Activated CD8-positive, alpha-beta T cell treated with anti-CD3 and anti-CD28 coated beads, Interleukin-2, amount 10 ng/mL, durations not matched to agents 7 days and 5 days (primary cell): Measurements from ENCODE around the gene ZNF747. TPM values are rescaled to one million over a fixed set of nuclear protein-coding genes. Genes with fewer than 3 reads are reported as not detected.

Source experiments
- ATAC-seq: fragments of 150-1000 bp; cut with Tn5 transposase; one replicate; pipeline ENCODE4 v1.10.0; 2021; ENCODE audit warnings: moderate library complexity
- CTCF ChIA-PET: fragments of 350-600 bp; sonication (Branson Sonifier 250); formaldehyde crosslinking; loops from one replicate; lab custom pipeline; 2021; ENCODE audit warnings: antibody characterized with exemption; lab: Charles Lee
- POLR2A ChIA-PET: fragments of 350-600 bp; sonication (Branson Sonifier 250); formaldehyde crosslinking; loops from one replicate; lab custom pipeline; 2021; ENCODE audit warnings: antibody characterized with exemption; lab: Charles Lee
- DNase-seq: peaks from one replicate; pipeline ENCODE4 v3.0.0-alpha.2; 2020
- H3K27ac Mint-ChIP-seq: one replicate; pipeline ENCODE4 v1.8.0; 2021; ENCODE audit warnings: mild to moderate bottlenecking, mixed read lengths
- H3K27me3 Mint-ChIP-seq: one replicate; pipeline ENCODE4 v1.8.0; 2021; ENCODE audit warnings: low read depth, mixed read lengths
- H3K36me3 Mint-ChIP-seq: one replicate; pipeline ENCODE4 v1.8.0; 2021; ENCODE audit warnings: low read depth, mixed read lengths
- H3K4me1 Mint-ChIP-seq: one replicate; pipeline ENCODE4 v1.8.0; 2021; ENCODE audit warnings: low read depth, mixed read lengths
- H3K4me3 Mint-ChIP-seq: one replicate; pipeline ENCODE4 v1.8.0; 2021; ENCODE audit warnings: mild to moderate bottlenecking, mixed read lengths
- H3K9me3 Mint-ChIP-seq: one replicate; pipeline ENCODE4 v1.8.0; 2022; ENCODE audit warnings: mixed read lengths; ENCODE audit not compliant: insufficient read depth
- total RNA-seq, 2 experiments: library from RNA; stranded (reverse); gene quantifications; one replicate each; pipeline ENCODE4 v1.2.3, GENCODE V29; 2021

The ZNF747 gene
- total RNA-seq, 2 experiments from 2014 or later = 8.9 to 10.8 TPM

DNA sequence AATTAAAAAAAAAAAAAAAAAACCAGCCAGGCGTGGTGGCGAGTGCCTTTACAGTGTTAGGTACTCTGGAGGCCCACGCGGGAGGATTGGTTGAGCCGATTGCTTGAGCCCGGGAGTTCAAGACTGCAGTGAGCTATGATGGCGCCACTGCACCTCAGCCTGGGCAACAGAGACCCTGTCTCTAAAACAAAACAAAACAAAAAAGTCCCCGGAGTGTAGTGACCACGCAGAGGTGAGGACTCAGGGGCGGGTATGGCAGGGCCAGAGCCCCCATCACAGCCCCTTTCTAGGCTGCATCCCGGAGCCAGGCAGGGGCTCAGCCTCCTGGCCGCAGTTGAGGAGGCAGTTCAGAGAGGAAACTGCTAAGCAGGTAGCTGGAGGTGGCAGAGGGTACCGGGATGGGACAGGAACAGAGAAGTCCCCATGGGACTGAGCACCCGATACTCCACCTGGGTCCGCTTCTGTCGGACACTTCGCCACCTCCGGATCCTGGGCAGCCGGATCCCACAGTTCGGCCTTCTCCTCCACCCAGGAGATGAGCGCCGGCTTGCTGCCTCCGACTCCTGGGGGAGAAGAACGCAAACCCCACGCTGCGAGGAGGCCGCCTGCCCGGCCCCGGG lies 800 bp downstream of the ZNF747 start:
- no peaks in the 10 kb centered on the region for H3K27me3 Mint-ChIP-seq
- CTCF ChIA-PET = interaction anchor here (0.6 to 4.5 kb wide), 12 partner anchors 17 to 132 kb away, joined by 3 to 76 read pairs (median 6); partner anchors contain the start of genes DCTPP1, ZNF689 and ZNF764
- ATAC-seq (peak; percentile 9), DNase-seq (peak; percentile 42)
- peaks cover 43% of the 10 kb centered on the region for H3K4me1 Mint-ChIP-seq
- no peaks in the 10 kb centered on the region for H3K9me3 Mint-ChIP-seq
- POLR2A ChIA-PET = interaction anchor here (0.6 to 4.3 kb wide), 14 partner anchors 10 to 125 kb away, joined by 3 to 80 read pairs (median 6); partner anchors contain the start of genes DCTPP1, PRR14, ZNF688 and ZNF689
- H3K27ac Mint-ChIP-seq = peak overlapping the region; percentile 95
- H3K4me3 Mint-ChIP-seq = peak overlapping the region; percentile 85
- H3K36me3 Mint-ChIP-seq = peaks cover 30% of the 10 kb centered on the region

DNA sequence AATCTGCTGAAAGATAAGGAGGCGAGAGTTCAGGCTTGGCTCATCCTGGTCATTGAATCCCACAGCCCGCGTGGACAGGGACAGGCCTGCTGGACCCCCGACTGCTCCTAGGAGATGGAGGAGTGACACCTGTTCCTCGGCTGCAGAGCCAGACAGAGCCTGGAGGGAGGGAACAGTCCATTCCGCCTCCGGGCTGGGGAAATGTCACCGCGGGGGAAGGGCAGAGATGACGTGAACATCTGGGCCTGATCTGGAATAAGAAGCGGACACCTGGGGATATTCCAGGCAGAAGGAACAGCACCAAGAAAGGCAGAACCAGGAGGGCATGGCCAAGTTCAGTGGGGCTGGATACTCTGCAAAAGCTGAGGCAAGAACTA lies 1.5 kb downstream of the ZNF747 start:
- Mint-ChIP-seq H3K27ac (peak overlapping the region; percentile 61), H3K4me3 (peak overlapping the region; percentile 68), H3K4me1 (peaks cover 45% of the 10 kb centered on the region), H3K9me3 (no peaks in the 10 kb centered on the region), H3K27me3 (no peaks in the 10 kb centered on the region), H3K36me3 (peaks cover 30% of the 10 kb centered on the region)
- no peak for ATAC-seq
- ChIA-PET POLR2A (interaction anchor here (1.3 to 4.3 kb wide), 3 partner anchors 25 to 118 kb away, joined by 5 to 80 read pairs (median 19); partner anchors contain the start of genes PRR14, ZNF764 and ZNF785), CTCF (interaction anchor here (0.6 to 4.2 kb wide), 4 partner anchors 24 to 121 kb away, joined by 3 to 76 read pairs (median 43); partner anchors contain the start of genes DCTPP1 and ZNF764)
- no peak for DNase-seq

DNA sequence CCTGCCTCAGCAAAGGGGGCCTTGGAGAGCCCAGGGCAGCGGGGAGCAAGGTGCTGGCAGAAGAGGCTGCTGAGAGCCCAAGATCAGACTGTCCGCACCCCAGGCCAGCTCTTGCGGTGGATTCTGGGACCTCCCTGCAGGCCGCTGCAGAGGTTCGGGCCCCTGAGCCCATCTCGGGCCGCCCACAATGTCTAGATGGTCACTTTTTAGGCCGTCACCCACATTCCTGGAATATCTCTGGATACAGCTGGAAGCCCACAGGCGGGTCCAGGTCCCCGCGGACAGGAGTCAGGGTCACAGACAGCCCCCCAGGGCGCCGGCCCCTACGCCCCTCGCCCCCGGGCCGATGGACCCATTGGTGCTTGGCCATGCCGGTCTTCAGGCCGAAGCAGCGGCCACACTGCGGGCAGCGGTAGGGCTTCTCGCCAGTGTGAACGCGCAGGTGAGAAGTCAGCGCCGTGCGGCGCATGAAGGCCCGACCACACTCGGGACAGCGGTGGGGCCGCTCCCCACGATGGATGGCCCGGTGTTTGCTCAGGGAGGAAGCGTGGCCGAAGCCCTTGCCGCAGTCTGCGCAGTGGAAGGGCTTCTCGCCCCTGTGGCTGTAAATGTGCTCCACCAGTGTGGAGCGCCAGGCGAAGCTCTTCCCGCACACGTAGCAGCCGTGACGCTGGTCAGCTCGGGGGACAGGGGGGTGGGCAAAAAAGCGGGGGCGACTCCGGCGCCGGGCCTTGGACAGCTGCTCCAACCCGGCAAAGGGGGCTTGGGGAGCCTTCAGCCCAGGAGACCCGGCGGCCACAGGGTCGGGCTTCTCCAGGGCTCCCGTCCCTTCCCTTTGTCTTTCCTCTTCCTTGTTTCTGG lies 2.1 kb downstream of the ZNF747 start:
- no peak overlapping the region for H3K4me3 Mint-ChIP-seq
- H3K27ac Mint-ChIP-seq = no peak overlapping the region
- DNase-seq (no peak), ATAC-seq (no peak)
- no peaks in the 10 kb centered on the region for H3K27me3 Mint-ChIP-seq
- peaks cover 46% of the 10 kb centered on the region for H3K4me1 Mint-ChIP-seq
- H3K36me3 Mint-ChIP-seq = peaks cover 27% of the 10 kb centered on the region
- POLR2A ChIA-PET = interaction anchor here (4.3 kb wide), 1 partner anchor 25 kb away, joined by 80 read pairs; the partner anchor contains the start of gene ZNF764
- no peaks in the 10 kb centered on the region for H3K9me3 Mint-ChIP-seq
- CTCF ChIA-PET = no interaction called here

- no peak for ATAC-seq
- peak overlapping the region; percentile 8 for H3K27ac Mint-ChIP-seq
- no peaks in the 10 kb centered on the region for H3K27me3 Mint-ChIP-seq
- H3K4me1 Mint-ChIP-seq = peaks cover 37% of the 10 kb centered on the region
- peaks cover 16% of the 10 kb centered on the region for H3K36me3 Mint-ChIP-seq
- ChIA-PET POLR2A (interaction anchor here (0.6 to 0.9 kb wide), 2 partner anchors 42 to 56 kb away, joined by 3 read pairs; partner anchors contain the start of gene ZNF688), CTCF (interaction anchor here (0.6 to 2.6 kb wide), 3 partner anchors 68 to 100 kb away, joined by 3 to 11 read pairs (median 3); partner anchors contain the start of gene DCTPP1)
- H3K4me3 Mint-ChIP-seq = no peak overlapping the region
- no peak for DNase-seq
- no peaks in the 10 kb centered on the region for H3K9me3 Mint-ChIP-seq
Observed at GRCh38 chr16:30530163-30531037, 4.3 kb downstream of the ZNF747 start.

DNA sequence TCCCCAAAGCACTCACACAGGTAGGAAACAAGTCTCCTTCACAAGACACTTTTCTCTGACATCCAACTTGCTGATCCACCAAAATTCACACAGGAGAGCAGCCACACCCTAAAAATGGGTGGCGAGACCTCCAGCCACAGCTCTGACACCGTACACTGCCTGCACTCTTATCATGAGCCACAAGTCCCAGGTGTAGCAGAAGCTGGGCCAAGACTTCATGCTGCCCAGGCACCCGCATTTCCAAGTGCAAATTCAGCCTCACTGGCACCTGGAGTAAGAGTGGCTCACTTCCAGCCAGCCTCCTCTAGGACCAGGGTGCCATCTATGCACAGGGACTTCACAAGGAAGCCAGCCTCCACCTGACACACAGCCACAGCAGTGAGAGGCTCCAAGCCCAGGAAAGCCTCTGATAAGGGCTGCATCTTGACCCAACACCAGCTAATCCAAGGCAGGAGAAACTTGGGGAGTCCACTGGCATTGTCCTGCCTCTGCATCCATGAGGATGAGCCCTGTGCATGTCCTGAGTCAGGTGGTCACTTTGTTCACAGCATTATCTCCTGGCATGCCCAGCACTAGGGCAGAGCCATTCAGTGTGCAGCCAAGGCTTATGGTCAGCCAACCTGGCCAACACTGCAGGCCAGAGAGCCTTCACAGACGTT lies 5.7 kb downstream of the ZNF747 start:
- DNase-seq (no peak), ATAC-seq (no peak)
- POLR2A ChIA-PET = interaction anchor here (0.9 to 1.2 kb wide), 3 partner anchors 14 to 44 kb away, joined by 3 read pairs; no protein-coding TSS in a partner anchor
- no peaks in the 10 kb centered on the region for H3K9me3 Mint-ChIP-seq
- CTCF ChIA-PET = interaction anchor here (1.1 to 2.6 kb wide), 3 partner anchors 29 to 99 kb away, joined by 5 to 11 read pairs (median 6); partner anchors contain the start of genes DCTPP1 and ZNF764
- peaks cover 19% of the 10 kb centered on the region for H3K36me3 Mint-ChIP-seq
- peaks cover 37% of the 10 kb centered on the region for H3K4me1 Mint-ChIP-seq
- H3K27me3 Mint-ChIP-seq = no peaks in the 10 kb centered on the region
- H3K4me3 Mint-ChIP-seq = peak overlapping the region; percentile 25
- no peak overlapping the region for H3K27ac Mint-ChIP-seq

GRCh38 chr16:30527635-30528178 lies 7.0 kb downstream of the ZNF747 start:
- no peaks in the 10 kb centered on the region for H3K9me3 Mint-ChIP-seq
- ATAC-seq = peak; percentile 2
- ChIA-PET POLR2A (interaction anchor here (0.6 to 1.3 kb wide), 5 partner anchors 8 to 98 kb away, joined by 3 to 6 read pairs (median 3); partner anchors contain the start of genes DCTPP1, ZNF747 and ZNF785), CTCF (interaction anchor here (0.8 to 2.6 kb wide), 9 partner anchors 8 to 98 kb away, joined by 3 to 11 read pairs (median 5); partner anchors contain the start of genes DCTPP1 and ZNF764)
- no peaks in the 10 kb centered on the region for H3K27me3 Mint-ChIP-seq
- H3K4me1 Mint-ChIP-seq = peaks cover 32% of the 10 kb centered on the region
- peak overlapping the region; percentile 75 for H3K27ac Mint-ChIP-seq
- H3K4me3 Mint-ChIP-seq = peak overlapping the region; percentile 73
- DNase-seq = no peak
- H3K36me3 Mint-ChIP-seq = peaks cover 17% of the 10 kb centered on the region

DNA sequence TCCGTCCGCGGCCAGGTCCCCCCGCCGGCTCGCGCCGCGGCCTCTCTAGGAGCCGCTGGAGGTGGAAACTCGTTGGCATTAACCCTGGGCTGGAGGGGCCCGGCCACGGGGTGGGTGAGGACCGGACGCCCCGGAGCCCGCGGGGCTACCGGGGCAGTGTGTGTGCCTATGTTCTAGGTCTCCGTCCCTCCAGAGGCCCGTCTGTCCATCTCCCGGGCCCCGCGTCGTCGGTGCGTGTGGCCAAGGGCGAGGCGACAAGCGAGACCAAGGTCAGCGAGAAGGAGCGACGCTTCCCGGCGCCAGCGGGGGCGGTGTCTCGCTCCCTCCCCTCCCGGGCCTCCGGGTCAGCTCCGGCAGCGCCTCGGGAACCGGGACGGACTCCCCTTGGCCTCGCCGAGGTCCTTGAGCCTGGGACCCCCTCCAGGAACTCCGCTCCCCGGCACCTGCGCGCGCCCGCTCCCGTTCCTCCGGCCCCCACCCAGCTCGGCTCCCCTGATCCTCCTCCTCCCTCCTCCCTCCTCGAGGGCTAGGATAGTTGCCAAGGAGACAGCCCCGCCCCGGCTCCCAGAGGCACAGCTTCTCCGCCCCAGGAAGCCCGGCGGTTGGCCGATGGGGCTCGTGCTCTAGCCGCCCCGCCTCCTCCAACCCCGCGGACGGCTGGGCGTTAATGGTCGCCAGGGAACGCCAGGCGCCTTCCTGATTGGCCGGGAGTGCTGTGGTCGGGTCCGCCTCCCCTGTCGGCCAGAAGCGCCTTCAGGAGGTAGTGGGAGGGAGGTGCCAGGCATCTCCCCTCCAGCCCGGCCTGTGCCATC lies 7.6 kb downstream of the ZNF747 start:
- peak overlapping the region; percentile 73 for H3K4me3 Mint-ChIP-seq
- H3K4me1 Mint-ChIP-seq = peaks cover 32% of the 10 kb centered on the region
- CTCF ChIA-PET = interaction anchor here (0.8 to 1.6 kb wide), 6 partner anchors 9 to 97 kb away, joined by 3 to 7 read pairs (median 4); partner anchors contain the start of gene DCTPP1
- DNase-seq = peak; percentile 97
- H3K27me3 Mint-ChIP-seq = no peaks in the 10 kb centered on the region
- no peaks in the 10 kb centered on the region for H3K9me3 Mint-ChIP-seq
- POLR2A ChIA-PET = interaction anchor here (0.6 to 1.3 kb wide), 6 partner anchors 9 to 97 kb away, joined by 3 to 6 read pairs (median 4); partner anchors contain the start of genes DCTPP1, ZNF747 and ZNF785
- ATAC-seq = peak; percentile 90
- peak overlapping the region; percentile 75 for H3K27ac Mint-ChIP-seq
- H3K36me3 Mint-ChIP-seq = peaks cover 21% of the 10 kb centered on the region

DNA sequence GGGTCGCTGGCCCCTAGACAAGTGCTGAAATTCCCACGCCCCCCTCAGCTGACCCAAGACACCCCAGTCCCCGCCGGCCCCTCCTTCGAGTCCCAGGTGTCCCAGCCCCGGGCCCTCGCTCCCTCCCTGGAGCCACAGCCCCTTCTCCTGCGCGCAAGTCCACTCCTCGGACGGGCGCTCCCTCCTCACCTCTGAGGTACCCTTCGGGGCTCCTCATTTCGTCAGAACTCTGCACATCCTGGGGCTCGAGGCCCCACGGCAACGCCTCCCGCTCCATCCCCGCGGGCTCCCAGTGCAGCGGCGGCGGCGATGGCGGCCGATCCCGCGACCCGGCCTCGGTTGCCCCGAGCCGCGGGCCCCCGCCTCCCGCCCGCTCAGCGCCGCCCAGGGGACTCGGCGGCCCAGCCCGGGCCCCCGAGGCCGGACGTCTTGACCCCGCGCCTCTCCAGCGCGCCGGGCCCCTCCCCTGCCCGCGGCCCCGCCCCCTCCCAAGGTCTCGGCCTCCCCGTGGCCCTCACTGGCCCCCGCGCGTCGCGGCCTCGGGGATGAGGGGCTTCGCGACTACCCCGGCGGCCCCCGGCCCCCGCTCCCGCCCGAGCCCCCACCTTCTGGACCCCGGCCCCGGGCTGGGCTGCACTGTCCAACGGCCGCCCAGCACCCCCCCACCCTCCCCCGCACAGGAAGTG lies 8.4 kb downstream of the ZNF747 start, which contains the start of gene ZNF768:
TSS of gene ZNF768 (minus strand) at position 430 of the 686 bp plus-strand sequence. CDS start at position 277, 153 bp downstream.
- DNase-seq (peak; percentile 34), ATAC-seq (peak; percentile 31)
- no peaks in the 10 kb centered on the region for H3K27me3 Mint-ChIP-seq
- H3K36me3 Mint-ChIP-seq = peaks cover 25% of the 10 kb centered on the region
- ChIA-PET CTCF (interaction anchor here (1.0 to 1.9 kb wide), 4 partner anchors 9 to 96 kb away, joined by 3 to 12 read pairs (median 6); partner anchors contain the start of genes DCTPP1 and ZNF747), POLR2A (interaction anchor here (0.7 to 1.6 kb wide), 8 partner anchors 9 to 132 kb away, joined by 3 to 6 read pairs (median 4); partner anchors contain the start of genes FBRS, ZNF747 and ZNF785)
- peaks cover 32% of the 10 kb centered on the region for H3K4me1 Mint-ChIP-seq
- H3K27ac Mint-ChIP-seq = peak within 1 kb of the TSS; percentile 75
- peak within 1 kb of the TSS; percentile 78 for H3K4me3 Mint-ChIP-seq
- H3K9me3 Mint-ChIP-seq = no peaks in the 10 kb centered on the region

DNA sequence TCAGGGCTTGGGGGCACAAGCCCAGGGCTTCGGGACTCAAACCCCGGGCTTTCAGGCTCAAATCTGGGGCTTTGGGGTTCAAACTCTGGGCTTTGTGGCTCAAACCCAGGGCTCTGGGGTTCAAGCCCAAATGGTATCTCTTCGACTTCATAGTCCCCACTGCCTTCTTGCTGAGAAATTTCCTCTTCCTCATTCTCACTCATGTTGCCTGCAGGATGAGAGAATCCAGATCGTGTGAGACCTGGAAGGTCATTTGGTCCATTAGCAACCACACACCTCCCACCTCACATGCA lies 8.9 kb downstream of the ZNF747 start:
- Mint-ChIP-seq H3K4me1 (peaks cover 30% of the 10 kb centered on the region), H3K4me3 (peak overlapping the region; percentile 78), H3K27me3 (no peaks in the 10 kb centered on the region), H3K27ac (peak overlapping the region; percentile 72), H3K9me3 (no peaks in the 10 kb centered on the region), H3K36me3 (peaks cover 21% of the 10 kb centered on the region)
- DNase-seq (no peak), ATAC-seq (no peak)
- ChIA-PET POLR2A (interaction anchor here (1.2 to 1.6 kb wide), 3 partner anchors 43 to 133 kb away, joined by 3 to 6 read pairs (median 3); partner anchors contain the start of gene FBRS), CTCF (interaction anchor here (0.8 to 1.9 kb wide), 5 partner anchors 10 to 96 kb away, joined by 3 to 12 read pairs (median 4); partner anchors contain the start of genes DCTPP1 and ZNF747)
